K562 (cell line): ENCODE measurements around the gene KISS1. TPM values are rescaled to one million over a fixed set of nuclear protein-coding genes. Genes with fewer than 3 reads are reported as not detected.

Experiments
- ATAC-seq: fragments of 200-7000 bp; cut with Tn5 transposase; 3 replicates; pipeline ENCODE4 v1.9.1; 2020; ENCODE audit warnings: moderate library complexity
- BruUV-seq: library from RNA; stranded (reverse); fragments of 400-500 nt; replicated peaks from 2 replicates; lab custom pipeline; 2021; lab: Mats Ljungman, UMichigan
- CTCF ChIA-PET: fragments of 300-600 bp; formaldehyde crosslinking; extraction: SDS; loops from one replicate; lab custom pipeline; 2021; ENCODE audit warnings: low intra/inter-chr PET ratio; lab: Yijun Ruan, JAX
- POLR2A ChIA-PET: fragments of 300-600, 350-650 bp; sonication (Branson Sonifier 250); formaldehyde crosslinking; extraction: SDS; loops from one replicate; lab custom pipeline; 2021; ENCODE audit warnings: antibody characterized with exemption, inconsistent platforms; lab: Yijun Ruan, JAX
- DNase-seq, 4 experiments: peaks; one replicate each; pipeline versions ENCODE4 v3.0.0 to v3.0.0-alpha.2; 2011 to 2018; ENCODE audit warnings: low spot score in 3 of 4, mixed read lengths in 3 of 4; ENCODE audit errors: extremely low read depth in 1 of 4
- FAIRE-seq: peaks from 2 replicates; lab custom pipeline; 2011; peaks lifted over from hg19 to GRCh38; lab: Jason Lieb, UNC
- H2AFZ ChIP-seq: 2 replicates; pipeline ENCODE4 v1.6.0; 2011; ENCODE audit warnings: low read depth, low read length, control low read depth, inconsistent platforms
- H3K27ac ChIP-seq: fragments of 200-600 bp; 3 replicates; pipeline ENCODE4 v1.8.0; 2011; ENCODE audit warnings: low read depth, mild to moderate bottlenecking, control low read depth, inconsistent platforms, low read length, moderate library complexity, mixed read lengths; ENCODE audit errors: extremely low read depth
- H3K27me3 ChIP-seq, 2 experiments: fragments of 300-600 bp in 1 of 2; 2 replicates in 1 of 2; 3 replicates in 1 of 2; pipeline versions ENCODE4 v1.6.0 to v1.8.0; 2011; ENCODE audit warnings: inconsistent platforms in 2 of 2, low read length in 2 of 2, mild to moderate bottlenecking in 1 of 2, mixed read lengths in 1 of 2, moderate library complexity in 1 of 2; ENCODE audit not compliant: control insufficient read depth in 2 of 2, insufficient read depth in 2 of 2
- H3K36me3 ChIP-seq: fragments of 300-600 bp; 3 replicates; pipeline ENCODE4 v1.8.0; 2011; ENCODE audit warnings: mild to moderate bottlenecking, low read length, inconsistent platforms; ENCODE audit not compliant: control insufficient read depth, insufficient read depth
- H3K4me1 ChIP-seq, 2 experiments: fragments of 200-600 bp in 1 of 2; replicated peaks in 1 of 2; 2 replicates in 1 of 2; 3 replicates in 1 of 2; pipeline versions ENCODE4 v1.5.1 to v1.8.0; 2011; ENCODE audit warnings: inconsistent platforms in 2 of 2, low read length in 2 of 2, mild to moderate bottlenecking in 1 of 2, mixed read lengths in 1 of 2, moderate library complexity in 1 of 2; ENCODE audit not compliant: control insufficient read depth in 2 of 2, insufficient read depth in 2 of 2
- H3K4me2 ChIP-seq: 2 replicates; pipeline ENCODE4 v1.6.1; 2011; ENCODE audit warnings: low read length, control low read depth, inconsistent platforms, mixed read lengths; ENCODE audit not compliant: insufficient read depth
- H3K4me3 ChIP-seq: fragments of 200-600 bp; sonication (generic), shearing (Covaris generic); 2 replicates; pipeline ENCODE4 v1.5.1; 2016; ENCODE audit warnings: control low read depth, inconsistent platforms
- H3K79me2 ChIP-seq: fragments of 200-600 bp; 3 replicates; pipeline ENCODE4 v1.8.0; 2011; ENCODE audit warnings: low read length, inconsistent platforms; ENCODE audit not compliant: control insufficient read depth, insufficient read depth
- H3K9ac ChIP-seq, 2 experiments: 2 replicates each; pipeline versions ENCODE4 v1.6.0 to v1.6.1; 2011; ENCODE audit warnings: low read depth in 2 of 2, low read length in 2 of 2, control low read depth in 1 of 2, inconsistent platforms in 1 of 2, mild to moderate bottlenecking in 1 of 2, mixed read lengths in 1 of 2; ENCODE audit not compliant: insufficient read depth in 1 of 2
- H3K9me1 ChIP-seq: one replicate; pipeline ENCODE4 v1.6.0; 2011; ENCODE audit warnings: inconsistent platforms, mild to moderate bottlenecking, low read length, moderate library complexity; ENCODE audit not compliant: control insufficient read depth, insufficient read depth
- H3K9me3 ChIP-seq: replicated peaks from 2 replicates; pipeline ENCODE4 v1.5.1; 2011; ENCODE audit warnings: low read depth, low read length, inconsistent platforms; ENCODE audit not compliant: control insufficient read depth, insufficient read depth
- H4K20me1 ChIP-seq: replicated peaks from 2 replicates; pipeline ENCODE4 v1.6.1; 2011; ENCODE audit warnings: low read length, inconsistent platforms, mixed read lengths; ENCODE audit not compliant: control insufficient read depth, insufficient read depth
- CEBPG ChIP-seq, 3 experiments: fragments of 200-800 bp in 1 of 3; sonication (Bioruptor generic) in 1 of 3; sonication (generic) in 1 of 3; formaldehyde crosslinking in 1 of 3; IDR thresholded peaks in 2 of 3; conservative IDR thresholded peaks in 1 of 3; 2 replicates each; pipeline versions ENCODE4 v1.6.1 to v1.8.0; 2016 to 2022; ENCODE audit warnings: missing compliant biosample characterization in 2 of 3, missing genetic modification characterization in 2 of 3, mild to moderate bottlenecking in 1 of 3, missing genetic modification reagents in 1 of 3
- CXXC5 ChIP-seq: fragments of 250-450 bp; sonication (Bioruptor Pico); IDR thresholded peaks from 2 replicates; pipeline ENCODE4 v1.8.0; 2022; ENCODE audit warnings: inconsistent platforms, mild to moderate bottlenecking, moderate library complexity
- FOXO4 ChIP-seq: fragments of 450-650 bp; formaldehyde crosslinking; IDR thresholded peaks from 2 replicates; pipeline ENCODE4 v1.4.0; 2020; ENCODE audit warnings: mild to moderate bottlenecking, moderate library complexity
- JUN ChIP-seq, 2 experiments: sonication (generic) in 1 of 2; formaldehyde crosslinking in 1 of 2; IDR thresholded peaks; 2 replicates each; pipeline versions ENCODE4 v1.6.1 to v1.8.0; 2012 to 2022; ENCODE audit warnings: borderline replicate concordance in 2 of 2, mild to moderate bottlenecking in 2 of 2, improper control_type of control experiment in 1 of 2, low read depth in 1 of 2, low read length in 1 of 2, missing genetic modification reagents in 1 of 2
- WGBS: fragments of 100-300 bp; shearing (Covaris generic); methylation state at CpG from one replicate; pipeline ENCODE4 v1.1.6; 2016; ENCODE audit warnings: low coverage, mixed read lengths; ENCODE audit not compliant: insufficient coverage; ENCODE audit errors: missing lambda C conversion rate; 5-methylcytosine and 5-hydroxymethylcytosine counted together
- in situ Hi-C: fragments of 300-500 bp; cut with MboI; formaldehyde crosslinking; loops from 4 replicates; pipeline ENCODE4 v1.15.0; 2018; ENCODE audit warnings: inconsistent platforms, mixed read lengths
- intact Hi-C: fragments of 100-400 bp; cut with micrococcal nuclease; formaldehyde crosslinking; loops from 2 replicates; pipeline ENCODE4 v1.14.2; 2022
- polyA plus RNA-seq, 8 experiments: library from polyadenylated mRNA; depleted of rRNA in 4 of 8; stranded (reverse) in 5 of 8; unstranded in 3 of 8; fragments of >200 nt; fragmentation: Nextera tagmentation in 2 of 8; fragmentation: Illumina TruSeq in 1 of 8; extraction: Ambion mirVana in 2 of 8; extraction: Trizol in 1 of 8; gene quantifications; 2 replicates each; pipeline versions ENCODE4 v1.2.1 to v1.2.3, GENCODE V29; 2011 to 2014; ENCODE audit warnings: inconsistent platforms in 1 of 8, missing spikeins in 1 of 8
- total RNA-seq, 7 experiments: library from RNA; depleted of rRNA in 6 of 7; stranded (reverse); fragments of >200 nt in 6 of 7; fragmentation: Illumina TruSeq in 2 of 7; extraction: Trizol in 2 of 7; gene quantifications; 2 replicates each; pipeline versions ENCODE4 v1.2.1 to v1.2.3, GENCODE V29; 2011 to 2021; ENCODE audit warnings: low replicate concordance in 1 of 7

Gene KISS1
- total and polyA plus RNA-seq, 9 of the 15 experiments (the other 6 are each of a cell fraction or from before 2014, with no cell fraction given): 0.31 TPM; not detected in 8

GRCh38 chr1:204143276-204144041 lies 52.8 kb downstream of the KISS1 start:
- no peak for FAIRE-seq
- ATAC-seq: no peak
- no peaks in the 10 kb centered on the region for H3K9me3 ChIP-seq
- TF ChIP-seq CXXC5 (CRISPR knock-in tag) (no peak), FOXO4 (CRISPR knock-in tag) (no peak), JUN (IDR thresholded peaks at IDR 0.05; ENCODE audit: borderline replicate concordance, low read depth, low read length) (no peak), JUN (CRISPR knock-in tag; IDR thresholded peaks at IDR 0.05; ENCODE audit: borderline replicate concordance) (no peak), CEBPG (CRISPR knock-in tag; IDR thresholded peaks at IDR 0.05) (no peak), CEBPG (tag; conservative IDR thresholded peaks at IDR 0.05 in 1 of 2, IDR thresholded peaks at IDR 0.05 in 1 of 2) (no peak)
- TF ChIP-seq, all 486 proteins: peak for 0
- no peak overlapping the region for H3K4me2 ChIP-seq
- no TSS peak for BruUV-seq
- no peak for DNase-seq
- POLR2A ChIA-PET: interaction anchor here (0.6 kb wide), 2 partner anchors 395 to 664 kb away, joined by 3 read pairs; no protein-coding TSS in a partner anchor
- no peak overlapping the region for H3K9ac ChIP-seq
- H3K36me3 ChIP-seq: no peaks in the 10 kb centered on the region
- no peak overlapping the region for H3K27ac ChIP-seq
- no peaks in the 10 kb centered on the region for H3K4me1 ChIP-seq
- H2AFZ ChIP-seq: no peak overlapping the region
- 2% methylated on average over 14 of the region's 14 CpGs for WGBS
- no peak overlapping the region for H3K4me3 ChIP-seq
- H3K27me3 ChIP-seq: peaks cover 22 to 35% of the 10 kb centered on the region in 2 experiments; a peak in 3 of 5 replicates
- CTCF ChIA-PET: no interaction called here
- H3K9me1 ChIP-seq: no peaks in the 10 kb centered on the region
- no peaks in the 10 kb centered on the region for H3K79me2 ChIP-seq
- peaks cover 12% of the 10 kb centered on the region for H4K20me1 ChIP-seq
- intact Hi-C loops (no loop called here), in situ Hi-C loops (no loop called here)
